Chondrocyte (in vitro differentiated cells): Measurements from ENCODE around the gene TMEM86A. TPM values are rescaled to one million over a fixed set of nuclear protein-coding genes. Genes with fewer than 3 reads are reported as not detected.

ENCODE experiments used
- DNase-seq: peaks from one replicate; pipeline ENCODE4 v3.0.0; 2021; ENCODE audit warnings: mixed read lengths, low spot score
- H3K27ac Mint-ChIP-seq: one replicate; pipeline ENCODE4 v1.8.0; 2021; ENCODE audit warnings: mild to moderate bottlenecking, moderate library complexity, mixed read lengths; ENCODE audit not compliant: unreplicated experiment
- H3K27me3 Mint-ChIP-seq: 2 replicates; pipeline ENCODE4 v1.8.0; 2021; ENCODE audit warnings: low read depth, mixed read lengths
- H3K36me3 Mint-ChIP-seq: 2 replicates; pipeline ENCODE4 v1.8.0; 2021; ENCODE audit warnings: low read depth, mixed read lengths
- H3K4me1 Mint-ChIP-seq: 2 replicates; pipeline ENCODE4 v1.8.0; 2021; ENCODE audit warnings: low read depth, mild to moderate bottlenecking, mixed read lengths
- H3K4me3 Mint-ChIP-seq: one replicate; pipeline ENCODE4 v1.8.0; 2021; ENCODE audit warnings: mild to moderate bottlenecking, moderate library complexity, mixed read lengths; ENCODE audit not compliant: unreplicated experiment
- H3K9me3 Mint-ChIP-seq: 2 replicates; pipeline ENCODE4 v1.8.0; 2021; ENCODE audit warnings: low read depth, mixed read lengths
- total RNA-seq: library from RNA; stranded (reverse); gene quantifications from 3 replicates; pipeline ENCODE4 v1.2.1, GENCODE V29; 2021
- TF ChIP-seq, protein P1 (sequence below): fragments of 200-600 bp; sonication (generic); IDR thresholded peaks from 2 replicates; pipeline ENCODE4 v1.5.0; 2021; ENCODE audit warnings: antibody characterized with exemption, mild to moderate bottlenecking, moderate library complexity

TMEM86A gene
- total RNA-seq, 1 donor from 2014 or later: 3.1 TPM

- Mint-ChIP-seq H3K4me1 (no peaks in the 10 kb centered on the region), H3K27me3 (peaks cover 32% of the 10 kb centered on the region), H3K4me3 (no peak overlapping the region), H3K36me3 (peaks cover 1% of the 10 kb centered on the region), H3K27ac (no peak overlapping the region), H3K9me3 (no peaks in the 10 kb centered on the region)
- peak; percentile 88 for DNase-seq
- TF ChIP-seq, protein P1, sequence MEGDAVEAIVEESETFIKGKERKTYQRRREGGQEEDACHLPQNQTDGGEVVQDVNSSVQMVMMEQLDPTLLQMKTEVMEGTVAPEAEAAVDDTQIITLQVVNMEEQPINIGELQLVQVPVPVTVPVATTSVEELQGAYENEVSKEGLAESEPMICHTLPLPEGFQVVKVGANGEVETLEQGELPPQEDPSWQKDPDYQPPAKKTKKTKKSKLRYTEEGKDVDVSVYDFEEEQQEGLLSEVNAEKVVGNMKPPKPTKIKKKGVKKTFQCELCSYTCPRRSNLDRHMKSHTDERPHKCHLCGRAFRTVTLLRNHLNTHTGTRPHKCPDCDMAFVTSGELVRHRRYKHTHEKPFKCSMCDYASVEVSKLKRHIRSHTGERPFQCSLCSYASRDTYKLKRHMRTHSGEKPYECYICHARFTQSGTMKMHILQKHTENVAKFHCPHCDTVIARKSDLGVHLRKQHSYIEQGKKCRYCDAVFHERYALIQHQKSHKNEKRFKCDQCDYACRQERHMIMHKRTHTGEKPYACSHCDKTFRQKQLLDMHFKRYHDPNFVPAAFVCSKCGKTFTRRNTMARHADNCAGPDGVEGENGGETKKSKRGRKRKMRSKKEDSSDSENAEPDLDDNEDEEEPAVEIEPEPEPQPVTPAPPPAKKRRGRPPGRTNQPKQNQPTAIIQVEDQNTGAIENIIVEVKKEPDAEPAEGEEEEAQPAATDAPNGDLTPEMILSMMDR: no peak
Observed at GRCh38 chr11:18713646-18714442, 15.3 kb downstream of the TMEM86A start.

- H3K27ac Mint-ChIP-seq: no peak overlapping the region
- TF ChIP-seq, protein P1: no peak
- H3K9me3 Mint-ChIP-seq: no peaks in the 10 kb centered on the region
- no peaks in the 10 kb centered on the region for H3K4me1 Mint-ChIP-seq
- peaks cover 1% of the 10 kb centered on the region for H3K36me3 Mint-ChIP-seq
- peak; percentile 62 for DNase-seq
- H3K4me3 Mint-ChIP-seq: no peak overlapping the region
- peaks cover 30% of the 10 kb centered on the region for H3K27me3 Mint-ChIP-seq
Observed at GRCh38 chr11:18714443-18714780, 15.8 kb downstream of the TMEM86A start.

DNA sequence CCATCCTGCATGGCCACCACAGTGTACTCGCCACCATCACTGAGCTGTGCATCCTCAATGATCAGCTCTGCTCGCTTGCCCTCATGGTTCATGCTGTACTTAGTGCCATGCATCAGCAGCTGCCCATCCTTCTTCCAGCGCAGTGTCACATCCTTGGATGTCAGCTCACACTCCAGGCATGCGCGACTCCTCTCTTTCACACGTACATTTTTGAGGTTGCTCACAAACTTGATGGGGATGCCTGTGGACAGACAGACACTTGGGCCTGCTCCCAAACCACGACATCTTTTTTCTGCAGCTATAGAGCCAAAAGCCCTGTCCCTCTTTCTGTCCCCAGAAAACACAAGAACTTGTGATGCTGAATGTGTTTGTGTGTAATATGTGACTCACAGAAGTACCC, 16.9 kb downstream of the TMEM86A start:
- TF ChIP-seq, protein P1: no peak
- Mint-ChIP-seq H3K27me3 (peaks cover 20% of the 10 kb centered on the region), H3K36me3 (peaks cover 1% of the 10 kb centered on the region), H3K9me3 (no peaks in the 10 kb centered on the region), H3K27ac (no peak overlapping the region), H3K4me1 (no peaks in the 10 kb centered on the region), H3K4me3 (no peak overlapping the region)
- peak; percentile 42 for DNase-seq

GRCh38 chr11:18720091-18720807, 21.7 kb downstream of the TMEM86A start:
- TF ChIP-seq, protein P1: no peak
- Mint-ChIP-seq H3K27me3 (peaks cover 10% of the 10 kb centered on the region), H3K4me3 (peak overlapping the region; percentile 89), H3K36me3 (no peaks in the 10 kb centered on the region), H3K4me1 (peaks cover 11% of the 10 kb centered on the region), H3K27ac (peak overlapping the region; percentile 42), H3K9me3 (no peaks in the 10 kb centered on the region)
- peak; percentile 19 for DNase-seq

- Mint-ChIP-seq H3K36me3 (no peaks in the 10 kb centered on the region), H3K27me3 (peaks cover 7% of the 10 kb centered on the region), H3K4me3 (peak overlapping the region; percentile 89), H3K9me3 (no peaks in the 10 kb centered on the region), H3K4me1 (peaks cover 11% of the 10 kb centered on the region), H3K27ac (peak overlapping the region; percentile 92)
- TF ChIP-seq, protein P1: no peak
- DNase-seq: peak; percentile 92
Observed at GRCh38 chr11:18720808-18721560, 22.4 kb downstream of the TMEM86A start.
